ACHN (cell line): ENCODE results near the gene CFAP74.
"Not testable (repeated sequence)": the region's sequence is repeated elsewhere in the genome, so short reads cannot be mapped to it uniquely, and the experiment has no call there.

Experiments
- DNase-seq: peaks from one replicate; pipeline ENCODE4 v3.0.0-alpha.2; 2015
- in situ Hi-C: cut with HindIII; loops from 2 replicates; pipeline ENCODE4 v1.10.0; 2017; ENCODE audit warnings: low sequenced_read_pairs, low pct_ligation_motif_present, low pct_unique_long_range_greater_than_20kb

The CFAP74 gene

GRCh38 chr1:1895456-1896336 lies 107.9 kb downstream of the CFAP74 start:
- no peak for DNase-seq
- in situ Hi-C loops: no loop called here

- DNase-seq: no peak
- in situ Hi-C loops: no loop called here
These were observed 108.5 kb downstream of the CFAP74 start for GRCh38 chr1:1895060-1895418.

DNA sequence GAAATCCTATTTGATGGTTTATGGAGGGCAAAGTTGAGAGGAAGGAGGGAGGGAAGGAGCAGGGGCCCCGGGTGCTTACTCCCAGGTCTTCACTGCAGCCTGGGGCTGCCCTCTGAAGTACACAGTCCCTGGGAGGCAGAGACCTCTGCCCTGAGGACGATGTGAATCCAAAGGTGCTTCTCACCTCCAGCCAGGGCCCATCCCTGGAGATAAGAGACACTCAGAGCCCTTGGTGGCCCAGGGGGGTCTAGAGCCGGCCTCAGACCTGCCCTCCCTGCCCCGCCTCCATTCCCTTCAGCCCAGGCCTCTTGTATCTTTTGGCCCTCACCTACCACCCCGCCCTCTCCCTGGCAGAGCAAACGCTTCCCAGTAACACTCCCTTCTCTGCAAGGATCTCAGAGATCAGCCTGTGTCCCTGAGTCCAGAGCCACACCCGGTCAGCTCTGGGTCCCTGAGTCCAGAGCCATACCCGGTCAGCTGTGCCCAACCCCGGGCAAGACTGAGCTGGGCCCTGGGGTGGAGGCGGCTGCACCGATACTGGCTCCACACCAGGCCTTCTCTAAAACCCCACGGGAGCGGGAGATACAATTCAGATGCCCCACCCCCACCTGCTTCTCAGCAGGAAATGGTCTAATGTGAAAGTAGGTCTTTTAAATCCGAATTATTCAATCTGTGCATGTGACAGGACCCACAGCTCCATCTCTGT lies 109.1 kb downstream of the CFAP74 start:
- in situ Hi-C loops: no loop called here

DNA sequence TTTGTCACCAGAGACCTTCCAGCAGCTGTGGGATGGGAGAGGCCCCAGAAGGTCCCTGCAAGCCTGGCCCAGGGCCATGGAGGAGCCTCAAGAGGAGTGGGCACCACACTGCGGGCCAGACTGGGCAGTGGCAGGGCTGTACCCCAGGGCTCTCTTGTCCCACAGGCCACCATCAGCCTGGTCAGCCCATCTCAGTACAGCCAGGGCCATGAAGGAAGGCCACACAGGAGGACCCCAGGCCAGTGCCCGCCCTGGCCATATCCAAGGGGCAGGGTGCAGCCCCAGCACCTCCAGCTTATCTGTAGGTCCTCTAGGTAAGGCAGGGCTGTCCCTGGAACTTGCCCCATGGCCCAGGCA lies 109.6 kb downstream of the CFAP74 start:
- in situ Hi-C loops: no loop called here
- no peak for DNase-seq

More for the DNA sequence above, 109.1 kb downstream of the CFAP74 start:
- no peak for DNase-seq

DNA sequence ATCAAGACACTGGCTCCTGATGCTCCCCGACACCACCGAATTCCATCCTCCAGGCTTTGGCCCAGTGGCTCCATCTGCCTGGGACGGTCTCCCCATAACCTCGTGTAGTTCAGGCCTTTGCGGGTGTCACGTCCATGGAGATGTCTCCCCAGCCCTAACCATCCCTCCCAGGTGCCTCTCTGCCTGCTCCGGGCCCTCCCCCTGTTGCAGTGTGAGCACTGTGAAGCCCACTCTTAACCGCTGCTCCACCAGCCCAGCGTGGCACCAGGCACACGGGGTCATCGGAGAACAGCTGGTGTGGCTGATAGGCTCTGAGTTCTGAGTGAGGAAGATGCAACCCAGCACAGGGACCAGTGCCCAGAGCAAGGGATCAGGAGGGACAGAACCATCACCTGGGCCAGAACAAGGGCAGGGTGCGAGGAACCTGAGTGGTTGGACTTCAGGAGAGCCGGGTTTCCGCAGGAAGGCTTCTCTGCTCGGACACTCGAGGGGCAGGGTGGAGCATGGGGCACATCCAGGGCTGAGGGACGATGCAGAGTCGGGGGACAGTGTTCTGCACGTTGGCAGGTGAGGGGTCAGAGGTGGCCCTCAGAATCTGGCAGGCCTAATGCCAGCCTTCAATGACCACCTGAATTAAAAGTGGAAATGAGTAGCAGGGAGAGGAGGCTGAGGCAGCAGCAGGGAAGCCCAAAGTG lies 110.1 kb downstream of the CFAP74 start:
- in situ Hi-C loops: no loop called here
- no peak for DNase-seq

DNA sequence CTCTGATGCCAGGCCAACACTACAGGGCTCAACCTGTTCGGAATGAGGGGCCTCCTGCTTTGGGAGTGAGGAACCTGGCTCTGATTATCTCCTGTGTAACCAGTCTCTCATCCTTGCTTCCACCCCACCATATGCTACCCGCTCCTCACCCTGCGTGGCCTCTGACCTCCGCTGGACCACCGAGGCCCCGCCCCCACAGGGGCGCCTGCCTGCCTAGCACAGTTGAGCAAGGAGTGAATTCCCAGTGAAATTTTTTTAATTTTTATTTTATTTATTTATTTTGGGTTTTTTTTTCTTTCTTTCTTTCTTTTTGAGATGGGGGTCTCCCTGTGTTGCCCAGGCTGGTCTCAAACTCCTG lies 110.8 kb downstream of the CFAP74 start:
- in situ Hi-C loops: no loop called here
- DNase-seq: no peak

GRCh38 chr1:1892079-1892762 lies 111.4 kb downstream of the CFAP74 start:
- in situ Hi-C loops: no loop called here
- DNase-seq: no peak

GRCh38 chr1:1891349-1892078 lies 112.1 kb downstream of the CFAP74 start:
- peak; percentile 65 for DNase-seq
- in situ Hi-C loops: no loop called here

DNA sequence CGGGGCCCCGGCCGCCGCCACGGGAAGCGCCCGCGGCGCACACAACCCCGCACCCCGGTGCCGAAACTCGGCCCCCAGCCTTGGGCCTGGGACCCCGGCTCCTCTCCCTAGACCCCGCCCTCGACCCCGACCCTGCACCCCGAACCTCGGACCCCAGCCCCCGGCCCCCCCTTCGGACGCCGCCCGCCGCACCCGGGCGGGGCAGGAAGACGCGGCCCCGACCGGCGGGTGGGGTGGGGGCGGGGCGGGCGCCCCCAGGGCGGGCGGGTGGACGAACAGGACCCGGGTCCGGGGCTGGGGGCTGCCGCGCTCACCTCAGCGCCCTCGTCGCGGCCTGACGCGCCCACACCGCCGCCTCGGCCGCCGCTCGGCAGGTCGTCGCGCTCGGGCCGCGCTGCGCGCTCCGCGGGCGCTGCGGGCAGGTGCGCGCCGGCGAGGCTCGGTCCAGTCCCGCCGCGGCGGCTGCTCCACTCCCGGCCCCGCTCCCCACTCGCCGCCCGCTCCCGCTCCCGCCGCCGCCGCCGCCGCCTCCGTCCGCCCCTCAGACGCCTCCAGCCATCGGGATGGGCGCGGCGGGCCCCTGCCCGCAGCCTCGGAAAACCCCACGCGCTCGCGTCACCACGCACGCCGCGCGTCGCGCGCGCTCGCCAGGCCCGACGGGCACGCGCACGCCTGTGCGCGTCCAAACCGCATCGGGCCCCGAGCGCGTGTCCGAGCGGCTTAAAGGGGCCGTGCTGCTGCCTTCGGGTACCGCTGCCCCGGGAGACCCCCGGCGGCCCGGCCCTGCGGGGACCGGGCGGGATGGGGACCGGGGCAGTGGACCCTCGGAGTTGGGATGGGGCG lies 112.9 kb downstream of the CFAP74 start, which contains the start of gene GNB1:
Gene GNB1, minus strand, starts transcription at position 582 of the 843 bp plus-strand sequence. CDS start 65,634 bp downstream, outside the sequence.
- peak; percentile 88 for DNase-seq
- in situ Hi-C loops: no loop called here

DNA sequence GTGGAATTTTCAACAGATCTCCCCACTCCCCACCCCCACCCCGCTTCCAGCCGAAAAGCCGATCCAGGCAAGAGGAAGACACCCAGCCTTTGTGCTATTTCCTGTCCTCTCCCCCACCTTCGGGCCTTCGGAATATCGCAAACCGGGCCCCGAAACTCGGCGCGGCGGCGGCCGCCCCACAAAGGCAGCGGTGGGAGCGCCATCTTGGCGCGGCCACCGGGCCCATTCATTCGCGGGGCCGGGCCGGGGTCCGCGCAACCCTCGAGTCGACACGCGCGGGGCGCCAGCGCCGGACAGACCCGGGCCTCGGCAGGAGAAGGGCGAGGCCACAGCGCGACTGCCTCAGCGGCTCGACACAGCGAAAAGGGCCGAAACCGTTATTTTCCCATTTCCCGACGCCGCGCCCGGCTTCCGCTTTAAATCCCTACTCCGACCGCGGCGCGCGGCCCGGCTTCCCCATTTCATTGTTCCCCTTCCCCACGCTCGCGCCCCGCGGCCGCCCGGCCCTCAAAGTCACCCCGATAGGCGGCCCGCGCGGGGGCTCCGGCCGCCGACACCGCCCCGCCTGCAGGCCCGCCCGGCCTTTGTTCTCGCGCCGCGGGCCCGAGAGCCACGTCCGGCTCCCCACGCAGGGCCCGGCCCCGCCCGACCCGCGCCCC lies 113.6 kb downstream of the CFAP74 start:
- in situ Hi-C loops: loop anchor here (10.0 kb wide), 1 partner anchor 65 kb away; no protein-coding TSS in a partner anchor
- DNase-seq: peak; percentile 39

DNA sequence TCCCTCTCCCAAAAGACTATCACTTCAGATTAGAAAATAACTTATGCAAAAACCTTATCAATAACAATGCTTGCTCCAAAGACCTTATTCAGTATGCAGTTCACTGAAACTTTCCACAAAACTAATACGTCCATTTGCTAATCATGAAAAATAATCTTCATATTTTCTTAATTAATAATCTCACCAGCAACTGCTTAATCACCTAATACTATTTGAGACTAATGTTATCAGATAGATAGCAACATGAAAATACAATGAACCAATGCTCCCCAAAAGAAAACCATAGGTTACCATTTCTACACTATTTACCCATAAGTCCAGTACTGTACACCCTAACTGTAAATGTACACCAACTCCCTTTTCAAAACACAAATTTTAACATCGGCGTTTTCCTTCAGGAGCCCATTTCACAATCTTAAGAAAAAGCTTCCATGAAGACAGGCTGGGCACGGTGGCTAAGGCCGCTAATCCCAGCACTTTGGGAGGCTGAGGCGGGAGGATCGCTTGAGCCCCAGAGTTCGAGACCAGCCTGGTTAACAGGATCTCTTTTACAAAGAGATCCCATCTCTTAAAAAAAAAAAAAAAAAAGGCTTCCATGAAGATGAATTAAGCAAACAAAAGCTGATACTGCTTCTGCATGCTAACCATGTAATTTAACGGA lies 114.4 kb downstream of the CFAP74 start:
- in situ Hi-C loops: loop anchor here (10.0 kb wide), 1 partner anchor 64 kb away; no protein-coding TSS in a partner anchor
- DNase-seq: no peak

DNA sequence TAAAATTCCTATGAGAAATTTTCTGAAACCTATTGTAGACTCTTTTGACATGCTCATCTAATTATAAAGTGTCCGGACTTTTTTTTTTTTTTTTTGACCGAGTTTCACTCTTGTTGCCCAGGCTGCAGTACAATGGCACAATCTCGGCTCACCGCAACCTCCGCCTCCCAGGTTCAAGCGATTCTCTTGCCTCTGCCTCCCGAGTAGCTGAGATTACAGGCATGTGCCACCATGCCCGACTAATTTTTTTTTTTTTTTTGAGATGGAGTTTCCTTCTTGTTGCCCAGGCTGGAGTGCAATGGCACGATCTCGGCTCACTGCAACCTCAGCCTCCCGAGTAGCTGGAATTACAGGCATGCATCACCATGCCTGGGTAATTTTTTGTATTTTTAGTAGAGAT lies 119.7 kb downstream of the CFAP74 start:
- not testable (repeated sequence) for DNase-seq
- in situ Hi-C loops: loop anchor here (10.0 kb wide), 1 partner anchor 59 kb away; no protein-coding TSS in a partner anchor

- peak; percentile 25 for DNase-seq
- in situ Hi-C loops: loop anchor here (10.0 kb wide), 1 partner anchor 58 kb away; no protein-coding TSS in a partner anchor
These were observed 120.3 kb downstream of the CFAP74 start for GRCh38 chr1:1883092-1883873.

DNA sequence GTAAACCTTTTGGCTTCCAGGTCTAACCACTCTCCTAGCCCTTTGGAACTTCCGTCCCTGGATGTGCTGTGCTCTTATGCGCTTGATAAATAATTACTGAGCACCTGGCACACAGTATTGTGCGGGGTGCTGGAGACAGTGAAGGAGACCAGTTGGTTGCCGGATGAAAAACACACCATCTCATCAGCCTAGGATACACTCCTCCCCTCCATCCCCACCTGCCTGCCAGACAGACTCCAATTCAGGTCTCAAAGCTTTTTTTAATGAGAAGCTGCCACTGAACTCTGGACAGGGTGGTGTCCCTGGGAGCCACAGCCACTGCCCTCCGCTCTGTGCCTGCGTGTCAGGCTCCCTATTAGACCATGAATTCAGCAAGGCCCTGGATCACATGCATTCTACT lies 121.9 kb downstream of the CFAP74 start:
- DNase-seq: no peak
- in situ Hi-C loops: loop anchor here (10.0 kb wide), 1 partner anchor 57 kb away; no protein-coding TSS in a partner anchor

DNA sequence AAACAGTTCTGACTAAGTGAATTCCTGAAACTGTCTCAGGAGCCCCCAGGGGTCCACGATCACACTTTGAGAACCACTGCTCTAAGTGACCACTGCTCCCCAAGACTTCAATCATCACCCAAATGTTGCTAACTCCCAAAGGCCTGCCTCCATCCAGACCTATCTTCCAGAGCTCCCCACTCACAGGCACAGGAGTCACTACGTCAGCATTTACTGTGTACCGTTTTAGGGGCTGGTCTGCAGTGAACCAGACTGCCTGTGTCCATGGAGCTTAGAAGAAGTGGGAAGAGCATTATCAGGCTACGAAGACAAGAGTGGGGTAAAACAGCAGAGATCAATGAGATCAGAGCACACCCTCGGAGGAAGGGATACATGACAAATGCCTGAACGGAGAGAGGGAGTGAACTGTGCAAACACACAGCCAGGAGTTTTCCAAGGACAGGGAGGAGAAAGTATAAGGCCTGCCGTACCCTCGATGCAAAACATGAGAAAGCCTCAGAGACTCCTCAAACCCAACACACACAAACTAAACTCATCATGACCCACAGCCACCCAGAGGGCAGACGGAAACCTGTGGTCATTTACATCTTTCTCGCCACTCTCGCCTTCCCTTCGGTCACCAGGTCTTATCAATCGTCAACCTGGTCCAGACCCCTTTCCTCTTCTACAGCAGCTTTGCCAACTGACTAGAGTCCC lies 122.8 kb downstream of the CFAP74 start:
- no peak for DNase-seq
- in situ Hi-C loops: loop anchor here (10.0 kb wide), 1 partner anchor 56 kb away; no protein-coding TSS in a partner anchor
